A549 (cell line): Measurements from ENCODE around the gene TRIM38. TPM values are rescaled to one million over a fixed set of nuclear protein-coding genes. Genes with fewer than 3 reads are reported as not detected.

ENCODE experiments used
- ATAC-seq, 2 experiments: fragments of 200-7000 bp in 1 of 2; fragments of >200 bp in 1 of 2; cut with Nextera tagmentation in 1 of 2; cut with Tn5 transposase in 1 of 2; 3 replicates each; pipeline versions ENCODE4 v1.8.0 to v1.9.1; 2018 to 2020; ENCODE audit warnings: mild to moderate bottlenecking in 1 of 2, moderate library complexity in 1 of 2
- CTCF ChIA-PET: fragments of 300-600 bp; sonication (Branson Sonifier 250); formaldehyde crosslinking; extraction: SDS; loops from one replicate; lab custom pipeline; 2021; ENCODE audit warnings: antibody characterized with exemption, inconsistent platforms; lab: Yijun Ruan, JAX
- POLR2A ChIA-PET: fragments of 350-600 bp; formaldehyde crosslinking; extraction: SDS; loops from one replicate; lab custom pipeline; 2021; ENCODE audit warnings: antibody characterized with exemption, inconsistent platforms; lab: Yijun Ruan, JAX
- DNase-seq, 2 experiments: peaks; one replicate each; pipeline versions ENCODE4 v3.0.0 to v3.0.0-alpha.2; 2011 to 2016; ENCODE audit warnings: low read depth in 1 of 2, low spot score in 1 of 2
- FAIRE-seq: peaks from 2 replicates; lab custom pipeline; 2011; peaks lifted over from hg19 to GRCh38; lab: Jason Lieb, UNC
- H3K27ac ChIP-seq, 2 experiments: fragments of >200 bp; sonication (Bioruptor Twin); formaldehyde crosslinking; 3 replicates each; pipeline ENCODE4 v1.5.1; 2016 to 2017
- H3K4me1 ChIP-seq: fragments of >200 bp; sonication (Bioruptor Twin); formaldehyde crosslinking; 3 replicates; pipeline ENCODE4 v1.6.1; 2016
- H3K4me2 ChIP-seq: fragments of >200 bp; sonication (Bioruptor Twin); formaldehyde crosslinking; 3 replicates; pipeline ENCODE4 v1.6.1; 2016
- H3K4me3 ChIP-seq: fragments of >200 bp; sonication (Bioruptor Twin); formaldehyde crosslinking; 3 replicates; pipeline ENCODE4 v1.5.1; 2016
- H3K9me3 ChIP-seq: fragments of >200 bp; sonication (Bioruptor Twin); formaldehyde crosslinking; 3 replicates; pipeline ENCODE4 v1.6.1; 2016
- BCL3 ChIP-seq: fragments of >200 bp; sonication (Bioruptor Twin); formaldehyde crosslinking; IDR thresholded peaks from 3 replicates; pipeline ENCODE4 v1.6.1; 2016
- CBX2 ChIP-seq: fragments of 200-600 bp; sonication (generic); IDR thresholded peaks from 2 replicates; pipeline ENCODE4 v1.6.1; 2016; ENCODE audit warnings: low read depth, mild to moderate bottlenecking, borderline replicate concordance
- CBX8 ChIP-seq: fragments of 200-600 bp; sonication (generic); IDR thresholded peaks from 2 replicates; pipeline ENCODE4 v1.6.1; 2016
- CEBPB ChIP-seq, 2 experiments: fragments of >200 bp in 1 of 2; sonication (Bioruptor Twin) in 1 of 2; formaldehyde crosslinking in 1 of 2; IDR thresholded peaks; 2 replicates each; pipeline ENCODE4 v1.6.1; 2012 to 2016
- E2F6 ChIP-seq: IDR thresholded peaks from 2 replicates; pipeline ENCODE4 v1.6.1; 2012; ENCODE audit warnings: low read depth, borderline replicate concordance
- EHF ChIP-seq: fragments of 250-450 bp; sonication (Bioruptor Pico); IDR thresholded peaks from 2 replicates; pipeline ENCODE4 v1.5.0; 2020; ENCODE audit warnings: mild to moderate bottlenecking
- FOXS1 ChIP-seq: fragments of 250-450 bp; sonication (Bioruptor Pico); IDR thresholded peaks from 2 replicates; pipeline ENCODE4 v1.5.0; 2020; ENCODE audit warnings: mild to moderate bottlenecking, moderate library complexity
- HOXB5 ChIP-seq: fragments of 250-450 bp; sonication (Bioruptor Pico); IDR thresholded peaks from 2 replicates; pipeline ENCODE4 v1.5.0; 2020; ENCODE audit warnings: mild to moderate bottlenecking, moderate library complexity
- JUN ChIP-seq, 2 experiments: fragments of >200 bp; sonication (Bioruptor Twin); formaldehyde crosslinking; IDR thresholded peaks; 2 replicates in 1 of 2; 3 replicates in 1 of 2; pipeline ENCODE4 v1.6.1; 2016 to 2017
- JUNB ChIP-seq: fragments of >200 bp; sonication (Bioruptor Twin); formaldehyde crosslinking; IDR thresholded peaks from 2 replicates; pipeline ENCODE4 v1.6.1; 2016
- KDM1A ChIP-seq: fragments of 200-600 bp; sonication (generic); IDR thresholded peaks from 2 replicates; pipeline ENCODE4 v1.6.1; 2016; ENCODE audit warnings: low read depth, mild to moderate bottlenecking
- NR3C1 ChIP-seq: fragments of >200 bp; sonication (Bioruptor Twin); formaldehyde crosslinking; IDR thresholded peaks from 3 replicates; pipeline ENCODE4 v1.6.1; 2017
- PHF8 ChIP-seq: fragments of 200-600 bp; sonication (generic); IDR thresholded peaks from 2 replicates; pipeline ENCODE4 v1.6.1; 2016; ENCODE audit warnings: low read depth, mild to moderate bottlenecking, antibody characterized with exemption, moderate library complexity, borderline replicate concordance
- POLR2A ChIP-seq: IDR thresholded peaks from 2 replicates; pipeline ENCODE4 v1.6.1; 2012; ENCODE audit warnings: mild to moderate bottlenecking, low read length
- RAD21 ChIP-seq, 2 experiments: fragments of >200 bp in 1 of 2; sonication (Bioruptor Twin) in 1 of 2; formaldehyde crosslinking in 1 of 2; IDR thresholded peaks in 1 of 2; conservative IDR thresholded peaks in 1 of 2; 2 replicates in 1 of 2; 3 replicates in 1 of 2; pipeline ENCODE4 v1.6.1; 2012 to 2018; ENCODE audit warnings: inconsistent platforms in 1 of 2
- RARB ChIP-seq: fragments of 250-450 bp; sonication (Bioruptor Pico); IDR thresholded peaks from 2 replicates; pipeline ENCODE4 v1.8.0; 2021; ENCODE audit warnings: mild to moderate bottlenecking, moderate library complexity
- RCOR1 ChIP-seq: fragments of 150-350 bp; IDR thresholded peaks from 2 replicates; pipeline ENCODE4 v1.6.1; 2014; ENCODE audit warnings: antibody characterized with exemption, low read length, low read depth
- RFX5 ChIP-seq: fragments of 450-650 bp; IDR thresholded peaks from 2 replicates; pipeline ENCODE4 v1.7.1; 2014; ENCODE audit warnings: antibody characterized with exemption, mild to moderate bottlenecking, moderate library complexity
- RNF2 ChIP-seq: fragments of 200-600 bp; sonication (generic); IDR thresholded peaks from 2 replicates; pipeline ENCODE4 v1.6.1; 2016; ENCODE audit warnings: low read depth, mild to moderate bottlenecking, antibody characterized with exemption, moderate library complexity, borderline replicate concordance
- SMC3 ChIP-seq: fragments of >200 bp; sonication (Bioruptor Twin); formaldehyde crosslinking; IDR thresholded peaks from 3 replicates; pipeline ENCODE4 v1.6.1; 2018; ENCODE audit warnings: inconsistent platforms
- SREBF2 ChIP-seq: fragments of 450-650 bp; IDR thresholded peaks from 2 replicates; pipeline ENCODE4 v1.6.1; 2014; ENCODE audit warnings: mild to moderate bottlenecking, moderate library complexity
- TFCP2L1 ChIP-seq: fragments of 250-450 bp; sonication (Bioruptor Pico); IDR thresholded peaks from 2 replicates; pipeline ENCODE4 v1.5.0; 2021; ENCODE audit warnings: mild to moderate bottlenecking
- ZNF302 ChIP-seq: fragments of 250-450 bp; sonication (Bioruptor Pico); IDR thresholded peaks from 2 replicates; pipeline ENCODE4 v1.9.0; 2021; ENCODE audit warnings: inconsistent platforms, mild to moderate bottlenecking, moderate library complexity
- WGBS: methylation state at CpG from one replicate; pipeline ENCODE4 v1.1.6; 2017; ENCODE audit errors: missing lambda C conversion rate; 5-methylcytosine and 5-hydroxymethylcytosine counted together
- polyA plus RNA-seq, 4 experiments: library from polyadenylated mRNA; depleted of rRNA in 3 of 4; stranded (reverse); fragments of >200 nt; fragmentation: RNase III in 1 of 4; extraction: RNeasy Plus Mini Kit Qiagen cat#74134 plus additional on column Dnase treatment in 1 of 4; gene quantifications; 2 replicates in 3 of 4; 3 replicates in 1 of 4; pipeline ENCODE4 v1.2.3, GENCODE V29; 2011 to 2017
- TF ChIP-seq, protein P1 (sequence below): IDR thresholded peaks from 2 replicates; pipeline ENCODE4 v1.6.1; 2012
- TF ChIP-seq, protein P2 (sequence below): fragments of 200-600 bp; sonication (generic); IDR thresholded peaks from 2 replicates; pipeline ENCODE4 v1.6.1; 2016; ENCODE audit warnings: antibody characterized with exemption, mild to moderate bottlenecking, moderate library complexity

TRIM38 gene
- polyA plus RNA-seq, 2 of the 4 experiments (the other 2 are of a cell fraction): 1.7 to 3.4 TPM

DNA sequence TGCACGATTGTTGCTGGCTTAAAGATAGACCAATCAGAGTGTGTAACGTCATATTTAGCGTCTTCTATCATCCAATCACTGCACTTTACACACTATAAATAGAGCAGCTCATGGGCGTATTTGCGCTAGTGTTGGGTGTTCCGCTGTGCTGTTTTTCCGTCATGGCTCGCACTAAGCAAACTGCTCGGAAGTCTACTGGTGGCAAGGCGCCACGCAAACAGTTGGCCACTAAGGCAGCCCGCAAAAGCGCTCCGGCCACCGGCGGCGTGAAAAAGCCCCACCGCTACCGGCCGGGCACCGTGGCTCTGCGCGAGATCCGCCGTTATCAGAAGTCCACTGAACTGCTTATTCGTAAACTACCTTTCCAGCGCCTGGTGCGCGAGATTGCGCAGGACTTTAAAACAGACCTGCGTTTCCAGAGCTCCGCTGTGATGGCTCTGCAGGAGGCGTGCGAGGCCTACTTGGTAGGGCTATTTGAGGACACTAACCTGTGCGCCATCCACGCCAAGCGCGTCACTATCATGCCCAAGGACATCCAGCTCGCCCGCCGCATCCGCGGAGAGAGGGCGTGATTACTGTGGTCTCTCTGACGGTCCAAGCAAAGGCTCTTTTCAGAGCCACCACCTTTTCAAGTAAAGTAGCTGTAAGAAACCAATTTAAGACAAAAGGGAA is 57.9 kb downstream of the TRIM38 start:
- 1% methylated on average over 14 of the region's 45 CpGs for WGBS
- ATAC-seq (peak; percentile 75 to 78), FAIRE-seq (no peak), DNase-seq (peak; percentile 80 to 92)
- ChIA-PET CTCF (interaction anchor here (0.6 to 9.9 kb wide), 3 partner anchors 11 to 37 kb away, joined by 3 to 85 read pairs (median 5); a partner anchor contains a TSS), POLR2A (interaction anchor here (0.6 to 6.0 kb wide), 28 partner anchors 10 to 1873 kb away, joined by 3 to 145 read pairs (median 4); partner anchors contain the start of gene HFE)
- Histone ChIP-seq H3K4me1 (peaks cover 20% of the 10 kb centered on the region), H3K4me3 (peak overlapping the region; percentile 61), H3K9me3 (no peaks in the 10 kb centered on the region), H3K27ac (peak overlapping the region; percentile 95 to 100), H3K4me2 (peak overlapping the region; percentile 93)
- TF ChIP-seq SREBF2 (no peak), BCL3 (peak; percentile 98), FOXS1 (CRISPR knock-in tag) (no peak), RARB (0 out of 2 replicates have a peak, but pooled peaks have one; percentile 16), ZNF302 (CRISPR knock-in tag) (no peak), RCOR1 (no peak), EHF (CRISPR knock-in tag) (peak; percentile 53; the same call in 1 of the 2 replicates), RNF2 (no peak), POLR2A (peak; percentile 96), PHF8 (peak; percentile 88), TFCP2L1 (CRISPR knock-in tag) (0 out of 2 replicates have a peak, but pooled peaks have one; percentile 33), SMC3 (no peak), CBX8 (no peak), HOXB5 (CRISPR knock-in tag) (no peak), KDM1A (no peak), CBX2 (no peak), NR3C1 (no peak), CEBPB (IDR thresholded peaks at IDR 0.05) (no peak), E2F6 (0 out of 2 replicates have a peak, but pooled peaks have one; percentile 61), RFX5 (peak; percentile 78), JUNB (no peak), JUN (IDR thresholded peaks at IDR 0.05) (peak; percentile 97 to 100), RAD21 (conservative IDR thresholded peaks at IDR 0.05 in 1 of 2, IDR thresholded peaks at IDR 0.05 in 1 of 2) (no peak)
- TF ChIP-seq, protein P1, sequence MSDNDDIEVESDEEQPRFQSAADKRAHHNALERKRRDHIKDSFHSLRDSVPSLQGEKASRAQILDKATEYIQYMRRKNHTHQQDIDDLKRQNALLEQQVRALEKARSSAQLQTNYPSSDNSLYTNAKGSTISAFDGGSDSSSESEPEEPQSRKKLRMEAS: peak; percentile 45; the same call in 1 of the 2 replicates
- TF ChIP-seq, protein P2, sequence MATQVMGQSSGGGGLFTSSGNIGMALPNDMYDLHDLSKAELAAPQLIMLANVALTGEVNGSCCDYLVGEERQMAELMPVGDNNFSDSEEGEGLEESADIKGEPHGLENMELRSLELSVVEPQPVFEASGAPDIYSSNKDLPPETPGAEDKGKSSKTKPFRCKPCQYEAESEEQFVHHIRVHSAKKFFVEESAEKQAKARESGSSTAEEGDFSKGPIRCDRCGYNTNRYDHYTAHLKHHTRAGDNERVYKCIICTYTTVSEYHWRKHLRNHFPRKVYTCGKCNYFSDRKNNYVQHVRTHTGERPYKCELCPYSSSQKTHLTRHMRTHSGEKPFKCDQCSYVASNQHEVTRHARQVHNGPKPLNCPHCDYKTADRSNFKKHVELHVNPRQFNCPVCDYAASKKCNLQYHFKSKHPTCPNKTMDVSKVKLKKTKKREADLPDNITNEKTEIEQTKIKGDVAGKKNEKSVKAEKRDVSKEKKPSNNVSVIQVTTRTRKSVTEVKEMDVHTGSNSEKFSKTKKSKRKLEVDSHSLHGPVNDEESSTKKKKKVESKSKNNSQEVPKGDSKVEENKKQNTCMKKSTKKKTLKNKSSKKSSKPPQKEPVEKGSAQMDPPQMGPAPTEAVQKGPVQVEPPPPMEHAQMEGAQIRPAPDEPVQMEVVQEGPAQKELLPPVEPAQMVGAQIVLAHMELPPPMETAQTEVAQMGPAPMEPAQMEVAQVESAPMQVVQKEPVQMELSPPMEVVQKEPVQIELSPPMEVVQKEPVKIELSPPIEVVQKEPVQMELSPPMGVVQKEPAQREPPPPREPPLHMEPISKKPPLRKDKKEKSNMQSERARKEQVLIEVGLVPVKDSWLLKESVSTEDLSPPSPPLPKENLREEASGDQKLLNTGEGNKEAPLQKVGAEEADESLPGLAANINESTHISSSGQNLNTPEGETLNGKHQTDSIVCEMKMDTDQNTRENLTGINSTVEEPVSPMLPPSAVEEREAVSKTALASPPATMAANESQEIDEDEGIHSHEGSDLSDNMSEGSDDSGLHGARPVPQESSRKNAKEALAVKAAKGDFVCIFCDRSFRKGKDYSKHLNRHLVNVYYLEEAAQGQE: peak; percentile 38; the same call in 1 of the 2 replicates
